WTC11 (cell line): ENCODE measurements around the gene TUBA4B. TPM values are rescaled to one million over a fixed set of nuclear protein-coding genes. Genes with fewer than 3 reads are reported as not detected.

Experiments used
- ATAC-seq: fragments of 200-7000 bp; cut with Tn5 transposase; 2 replicates; pipeline ENCODE4 v1.10.0; 2021; ENCODE audit warnings: mild to moderate bottlenecking, moderate library complexity
- CTCF ChIA-PET: fragments of 300-600 bp; sonication (Branson Sonifier 250); formaldehyde crosslinking; loops from one replicate; lab custom pipeline; 2021; ENCODE audit warnings: antibody characterized with exemption; lab: Charles Lee
- POLR2A ChIA-PET: fragments of 350-600 bp; sonication (Branson Sonifier 250); formaldehyde crosslinking; loops from one replicate; lab custom pipeline; 2021; ENCODE audit warnings: antibody characterized with exemption; lab: Charles Lee
- DNase-seq: peaks from one replicate; pipeline ENCODE4 v3.0.0; 2021; ENCODE audit warnings: low spot score
- H3K27ac Mint-ChIP-seq: 2 replicates; pipeline ENCODE4 v1.8.0; 2021; ENCODE audit warnings: mixed read lengths
- H3K27me3 Mint-ChIP-seq: 2 replicates; pipeline ENCODE4 v1.8.0; 2021; ENCODE audit warnings: low read depth, mild to moderate bottlenecking, moderate library complexity, mixed read lengths
- H3K36me3 Mint-ChIP-seq: 2 replicates; pipeline ENCODE4 v1.8.0; 2021; ENCODE audit warnings: mixed read lengths
- H3K4me1 Mint-ChIP-seq: 2 replicates; pipeline ENCODE4 v1.8.0; 2022; ENCODE audit warnings: mixed read lengths
- H3K4me3 Mint-ChIP-seq: 2 replicates; pipeline ENCODE4 v1.8.0; 2021; ENCODE audit warnings: mild to moderate bottlenecking, moderate library complexity, mixed read lengths
- H3K9me3 Mint-ChIP-seq: 2 replicates; pipeline ENCODE4 v1.8.0; 2021; ENCODE audit warnings: mixed read lengths
- FOXK1 ChIP-seq: sonication (generic); formaldehyde crosslinking; IDR thresholded peaks from 2 replicates; pipeline ENCODE4 v1.8.0; 2022; ENCODE audit warnings: mild to moderate bottlenecking, moderate library complexity, missing genetic modification reagents
- GTF2I ChIP-seq: fragments of 250-450 bp; sonication (Bioruptor Pico); conservative IDR thresholded peaks from 2 replicates; pipeline ENCODE4 v1.4.0; 2021; ENCODE audit warnings: mild to moderate bottlenecking
- MYBL2 ChIP-seq: sonication (generic); formaldehyde crosslinking; IDR thresholded peaks from 2 replicates; pipeline ENCODE4 v1.8.1; 2023; ENCODE audit warnings: mild to moderate bottlenecking, moderate library complexity, missing genetic modification reagents
- NFATC4 ChIP-seq: fragments of 250-450 bp; sonication (Bioruptor Pico); IDR thresholded peaks from 2 replicates; pipeline ENCODE4 v1.9.0; 2021; ENCODE audit warnings: mild to moderate bottlenecking
- NFYB ChIP-seq: sonication (generic); formaldehyde crosslinking; conservative IDR thresholded peaks from 2 replicates; pipeline ENCODE4 v1.8.0; 2022; ENCODE audit warnings: low read depth, missing genetic modification reagents
- NR2C2 ChIP-seq: sonication (generic); formaldehyde crosslinking; IDR thresholded peaks from 2 replicates; pipeline ENCODE4 v1.8.0; 2022; ENCODE audit warnings: mild to moderate bottlenecking, missing genetic modification reagents
- PRRX2 ChIP-seq: fragments of 250-450 bp; sonication (Bioruptor Pico); IDR thresholded peaks from 2 replicates; pipeline ENCODE4 v1.8.0; 2021; ENCODE audit warnings: mild to moderate bottlenecking
- SMAD4 ChIP-seq: sonication (generic); formaldehyde crosslinking; IDR thresholded peaks from 2 replicates; pipeline ENCODE4 v1.8.0; 2022; ENCODE audit warnings: mild to moderate bottlenecking, missing genetic modification reagents
- TEAD4 ChIP-seq: sonication (generic); formaldehyde crosslinking; IDR thresholded peaks from 2 replicates; pipeline ENCODE4 v1.8.0; 2022; ENCODE audit warnings: mild to moderate bottlenecking, missing genetic modification reagents
- ZBTB21 ChIP-seq: sonication (generic); formaldehyde crosslinking; IDR thresholded peaks from 2 replicates; pipeline ENCODE4 v1.8.1; 2023; ENCODE audit warnings: mild to moderate bottlenecking, missing genetic modification reagents, borderline replicate concordance
- total RNA-seq: library from RNA; stranded (reverse); gene quantifications from 3 replicates; pipeline ENCODE4 v1.2.3, GENCODE V29; 2021
- TF ChIP-seq, protein P1 (sequence below): sonication (generic); formaldehyde crosslinking; IDR thresholded peaks from 2 replicates; pipeline ENCODE4 v1.8.1; 2022; ENCODE audit warnings: mild to moderate bottlenecking, moderate library complexity, missing genetic modification reagents
- TF ChIP-seq, protein P2 (sequence below): fragments of 250-450 bp; sonication (Bioruptor Pico); IDR thresholded peaks from 2 replicates; pipeline ENCODE4 v1.8.0; 2021; ENCODE audit warnings: mild to moderate bottlenecking
- TF ChIP-seq, protein P3 (sequence below): sonication (generic); formaldehyde crosslinking; IDR thresholded peaks from 2 replicates; pipeline ENCODE4 v1.8.0; 2022; ENCODE audit warnings: mild to moderate bottlenecking, missing genetic modification reagents
- TF ChIP-seq, protein P4 (sequence below): sonication (generic); formaldehyde crosslinking; IDR thresholded peaks from 2 replicates; pipeline ENCODE4 v1.8.0; 2022; ENCODE audit warnings: mild to moderate bottlenecking, missing genetic modification reagents
- TF ChIP-seq, protein P5 (sequence below): sonication (generic); formaldehyde crosslinking; IDR thresholded peaks from 2 replicates; pipeline ENCODE4 v1.8.1; 2023; ENCODE audit warnings: mild to moderate bottlenecking, missing genetic modification reagents, borderline replicate concordance
- TF ChIP-seq, protein P6 (sequence below): sonication (generic); formaldehyde crosslinking; IDR thresholded peaks from 2 replicates; pipeline ENCODE4 v1.8.0; 2022; ENCODE audit warnings: missing genetic modification reagents
- TF ChIP-seq, protein P7 (sequence below): sonication (generic); formaldehyde crosslinking; IDR thresholded peaks from 2 replicates; pipeline ENCODE4 v1.8.1; 2022; ENCODE audit warnings: low read depth, missing genetic modification reagents, borderline replicate concordance
- TF ChIP-seq, protein P8 (sequence below): sonication (generic); formaldehyde crosslinking; conservative IDR thresholded peaks from 2 replicates; pipeline ENCODE4 v1.8.1; 2022; ENCODE audit warnings: mild to moderate bottlenecking, missing genetic modification reagents
- TF ChIP-seq, protein P9 (sequence below): sonication (generic); formaldehyde crosslinking; IDR thresholded peaks from 2 replicates; pipeline ENCODE4 v1.8.1; 2023; ENCODE audit warnings: mild to moderate bottlenecking, missing genetic modification reagents, moderate library complexity

TUBA4B gene
- total RNA-seq, 1 experiment from 2014 or later: 0.20 TPM

DNA sequence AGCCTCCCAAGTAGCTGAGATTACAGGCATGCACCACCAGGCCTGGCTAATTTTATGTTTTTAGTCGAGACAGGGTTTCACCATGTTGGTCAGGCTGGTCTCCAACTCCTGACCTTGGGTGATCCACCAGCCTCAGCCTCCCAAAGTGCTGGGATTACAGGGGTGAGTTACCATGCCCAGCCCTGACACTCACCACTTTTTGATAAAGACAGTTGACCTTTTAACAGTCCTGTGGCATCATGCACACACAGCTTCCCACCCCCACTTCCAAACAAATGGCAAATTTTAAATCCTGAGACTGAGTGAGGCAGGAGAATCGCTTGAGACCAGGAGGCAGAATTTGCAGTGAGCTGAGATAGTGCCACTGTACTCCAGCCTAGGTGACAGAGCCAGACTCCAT lies 20.0 kb downstream of the TUBA4B start:
- ChIA-PET POLR2A (no interaction called here), CTCF (no interaction called here)
- H3K4me1 Mint-ChIP-seq: peaks cover 18% of the 10 kb centered on the region
- no peak overlapping the region for H3K4me3 Mint-ChIP-seq
- DNase-seq (no peak), ATAC-seq (no peak)
- H3K27ac Mint-ChIP-seq: no peak overlapping the region
- H3K27me3 Mint-ChIP-seq: peaks cover 39% of the 10 kb centered on the region
- H3K9me3 Mint-ChIP-seq: no peaks in the 10 kb centered on the region
- H3K36me3 Mint-ChIP-seq: no peaks in the 10 kb centered on the region
- TF ChIP-seq NFATC4 (no peak), SMAD4 (no peak)
- TF ChIP-seq, protein P1, sequence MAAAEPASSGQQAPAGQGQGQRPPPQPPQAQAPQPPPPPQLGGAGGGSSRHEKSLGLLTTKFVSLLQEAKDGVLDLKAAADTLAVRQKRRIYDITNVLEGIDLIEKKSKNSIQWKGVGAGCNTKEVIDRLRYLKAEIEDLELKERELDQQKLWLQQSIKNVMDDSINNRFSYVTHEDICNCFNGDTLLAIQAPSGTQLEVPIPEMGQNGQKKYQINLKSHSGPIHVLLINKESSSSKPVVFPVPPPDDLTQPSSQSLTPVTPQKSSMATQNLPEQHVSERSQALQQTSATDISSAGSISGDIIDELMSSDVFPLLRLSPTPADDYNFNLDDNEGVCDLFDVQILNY (CRISPR knock-in tag): no peak
- TF ChIP-seq, protein P2, sequence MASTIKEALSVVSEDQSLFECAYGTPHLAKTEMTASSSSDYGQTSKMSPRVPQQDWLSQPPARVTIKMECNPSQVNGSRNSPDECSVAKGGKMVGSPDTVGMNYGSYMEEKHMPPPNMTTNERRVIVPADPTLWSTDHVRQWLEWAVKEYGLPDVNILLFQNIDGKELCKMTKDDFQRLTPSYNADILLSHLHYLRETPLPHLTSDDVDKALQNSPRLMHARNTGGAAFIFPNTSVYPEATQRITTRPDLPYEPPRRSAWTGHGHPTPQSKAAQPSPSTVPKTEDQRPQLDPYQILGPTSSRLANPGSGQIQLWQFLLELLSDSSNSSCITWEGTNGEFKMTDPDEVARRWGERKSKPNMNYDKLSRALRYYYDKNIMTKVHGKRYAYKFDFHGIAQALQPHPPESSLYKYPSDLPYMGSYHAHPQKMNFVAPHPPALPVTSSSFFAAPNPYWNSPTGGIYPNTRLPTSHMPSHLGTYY (CRISPR knock-in tag): no peak
- TF ChIP-seq, all 79 proteins: peak for 0

DNA sequence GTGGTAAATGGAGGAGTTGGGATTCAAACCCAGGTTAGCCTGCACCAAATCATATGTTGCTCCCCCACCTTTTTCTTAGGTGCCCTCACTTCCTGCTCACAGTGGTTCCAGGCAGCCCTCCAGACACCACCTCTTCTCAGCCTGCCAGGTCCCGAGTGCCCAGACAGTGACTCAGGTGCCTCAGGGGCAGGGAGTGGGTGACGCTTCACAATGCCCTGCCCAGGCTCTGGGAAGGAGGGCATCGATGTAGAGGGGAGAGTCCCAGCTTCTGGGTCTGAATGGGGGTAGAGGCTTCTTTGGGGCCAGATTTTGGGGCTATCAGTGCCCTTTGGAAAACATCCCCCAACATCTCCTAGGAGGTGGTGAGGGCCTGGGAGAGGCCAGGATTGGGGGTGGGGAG lies 20.9 kb downstream of the TUBA4B start:
- no peaks in the 10 kb centered on the region for H3K9me3 Mint-ChIP-seq
- DNase-seq (no peak), ATAC-seq (no peak)
- H3K36me3 Mint-ChIP-seq: no peaks in the 10 kb centered on the region
- H3K4me1 Mint-ChIP-seq: peaks cover 28% of the 10 kb centered on the region
- ChIA-PET CTCF (interaction anchor here (0.8 to 1.7 kb wide), 11 partner anchors 13 to 236 kb away, joined by 3 to 23 read pairs (median 3); partner anchors contain the start of genes PTPRN and TUBA4A), POLR2A (interaction anchor here (0.6 to 1.4 kb wide), 5 partner anchors 17 to 98 kb away, joined by 3 to 8 read pairs (median 3); partner anchors contain the start of gene TUBA4A)
- H3K27me3 Mint-ChIP-seq: peaks cover 36% of the 10 kb centered on the region
- H3K27ac Mint-ChIP-seq: no peak overlapping the region
- H3K4me3 Mint-ChIP-seq: no peak overlapping the region
- TF ChIP-seq, protein P3, sequence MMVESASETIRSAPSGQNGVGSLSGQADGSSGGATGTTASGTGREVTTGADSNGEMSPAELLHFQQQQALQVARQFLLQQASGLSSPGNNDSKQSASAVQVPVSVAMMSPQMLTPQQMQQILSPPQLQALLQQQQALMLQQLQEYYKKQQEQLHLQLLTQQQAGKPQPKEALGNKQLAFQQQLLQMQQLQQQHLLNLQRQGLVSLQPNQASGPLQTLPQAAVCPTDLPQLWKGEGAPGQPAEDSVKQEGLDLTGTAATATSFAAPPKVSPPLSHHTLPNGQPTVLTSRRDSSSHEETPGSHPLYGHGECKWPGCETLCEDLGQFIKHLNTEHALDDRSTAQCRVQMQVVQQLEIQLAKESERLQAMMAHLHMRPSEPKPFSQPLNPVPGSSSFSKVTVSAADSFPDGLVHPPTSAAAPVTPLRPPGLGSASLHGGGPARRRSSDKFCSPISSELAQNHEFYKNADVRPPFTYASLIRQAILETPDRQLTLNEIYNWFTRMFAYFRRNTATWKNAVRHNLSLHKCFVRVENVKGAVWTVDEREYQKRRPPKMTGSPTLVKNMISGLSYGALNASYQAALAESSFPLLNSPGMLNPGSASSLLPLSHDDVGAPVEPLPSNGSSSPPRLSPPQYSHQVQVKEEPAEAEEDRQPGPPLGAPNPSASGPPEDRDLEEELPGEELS (CRISPR knock-in tag): no peak
- TF ChIP-seq PRRX2 (CRISPR knock-in tag) (no peak), FOXK1 (CRISPR knock-in tag) (no peak), TEAD4 (no peak), ZBTB21 (no peak), MYBL2 (CRISPR knock-in tag) (no peak), NR2C2 (no peak), GTF2I (CRISPR knock-in tag) (no peak), NFYB (CRISPR knock-in tag) (no peak)
- TF ChIP-seq, protein P4, sequence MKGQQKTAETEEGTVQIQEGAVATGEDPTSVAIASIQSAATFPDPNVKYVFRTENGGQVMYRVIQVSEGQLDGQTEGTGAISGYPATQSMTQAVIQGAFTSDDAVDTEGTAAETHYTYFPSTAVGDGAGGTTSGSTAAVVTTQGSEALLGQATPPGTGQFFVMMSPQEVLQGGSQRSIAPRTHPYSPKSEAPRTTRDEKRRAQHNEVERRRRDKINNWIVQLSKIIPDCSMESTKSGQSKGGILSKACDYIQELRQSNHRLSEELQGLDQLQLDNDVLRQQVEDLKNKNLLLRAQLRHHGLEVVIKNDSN: no peak
- TF ChIP-seq, protein P5, sequence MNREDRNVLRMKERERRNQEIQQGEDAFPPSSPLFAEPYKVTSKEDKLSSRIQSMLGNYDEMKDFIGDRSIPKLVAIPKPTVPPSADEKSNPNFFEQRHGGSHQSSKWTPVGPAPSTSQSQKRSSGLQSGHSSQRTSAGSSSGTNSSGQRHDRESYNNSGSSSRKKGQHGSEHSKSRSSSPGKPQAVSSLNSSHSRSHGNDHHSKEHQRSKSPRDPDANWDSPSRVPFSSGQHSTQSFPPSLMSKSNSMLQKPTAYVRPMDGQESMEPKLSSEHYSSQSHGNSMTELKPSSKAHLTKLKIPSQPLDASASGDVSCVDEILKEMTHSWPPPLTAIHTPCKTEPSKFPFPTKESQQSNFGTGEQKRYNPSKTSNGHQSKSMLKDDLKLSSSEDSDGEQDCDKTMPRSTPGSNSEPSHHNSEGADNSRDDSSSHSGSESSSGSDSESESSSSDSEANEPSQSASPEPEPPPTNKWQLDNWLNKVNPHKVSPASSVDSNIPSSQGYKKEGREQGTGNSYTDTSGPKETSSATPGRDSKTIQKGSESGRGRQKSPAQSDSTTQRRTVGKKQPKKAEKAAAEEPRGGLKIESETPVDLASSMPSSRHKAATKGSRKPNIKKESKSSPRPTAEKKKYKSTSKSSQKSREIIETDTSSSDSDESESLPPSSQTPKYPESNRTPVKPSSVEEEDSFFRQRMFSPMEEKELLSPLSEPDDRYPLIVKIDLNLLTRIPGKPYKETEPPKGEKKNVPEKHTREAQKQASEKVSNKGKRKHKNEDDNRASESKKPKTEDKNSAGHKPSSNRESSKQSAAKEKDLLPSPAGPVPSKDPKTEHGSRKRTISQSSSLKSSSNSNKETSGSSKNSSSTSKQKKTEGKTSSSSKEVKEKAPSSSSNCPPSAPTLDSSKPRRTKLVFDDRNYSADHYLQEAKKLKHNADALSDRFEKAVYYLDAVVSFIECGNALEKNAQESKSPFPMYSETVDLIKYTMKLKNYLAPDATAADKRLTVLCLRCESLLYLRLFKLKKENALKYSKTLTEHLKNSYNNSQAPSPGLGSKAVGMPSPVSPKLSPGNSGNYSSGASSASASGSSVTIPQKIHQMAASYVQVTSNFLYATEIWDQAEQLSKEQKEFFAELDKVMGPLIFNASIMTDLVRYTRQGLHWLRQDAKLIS (CRISPR knock-in tag): no peak
- TF ChIP-seq, protein P6, sequence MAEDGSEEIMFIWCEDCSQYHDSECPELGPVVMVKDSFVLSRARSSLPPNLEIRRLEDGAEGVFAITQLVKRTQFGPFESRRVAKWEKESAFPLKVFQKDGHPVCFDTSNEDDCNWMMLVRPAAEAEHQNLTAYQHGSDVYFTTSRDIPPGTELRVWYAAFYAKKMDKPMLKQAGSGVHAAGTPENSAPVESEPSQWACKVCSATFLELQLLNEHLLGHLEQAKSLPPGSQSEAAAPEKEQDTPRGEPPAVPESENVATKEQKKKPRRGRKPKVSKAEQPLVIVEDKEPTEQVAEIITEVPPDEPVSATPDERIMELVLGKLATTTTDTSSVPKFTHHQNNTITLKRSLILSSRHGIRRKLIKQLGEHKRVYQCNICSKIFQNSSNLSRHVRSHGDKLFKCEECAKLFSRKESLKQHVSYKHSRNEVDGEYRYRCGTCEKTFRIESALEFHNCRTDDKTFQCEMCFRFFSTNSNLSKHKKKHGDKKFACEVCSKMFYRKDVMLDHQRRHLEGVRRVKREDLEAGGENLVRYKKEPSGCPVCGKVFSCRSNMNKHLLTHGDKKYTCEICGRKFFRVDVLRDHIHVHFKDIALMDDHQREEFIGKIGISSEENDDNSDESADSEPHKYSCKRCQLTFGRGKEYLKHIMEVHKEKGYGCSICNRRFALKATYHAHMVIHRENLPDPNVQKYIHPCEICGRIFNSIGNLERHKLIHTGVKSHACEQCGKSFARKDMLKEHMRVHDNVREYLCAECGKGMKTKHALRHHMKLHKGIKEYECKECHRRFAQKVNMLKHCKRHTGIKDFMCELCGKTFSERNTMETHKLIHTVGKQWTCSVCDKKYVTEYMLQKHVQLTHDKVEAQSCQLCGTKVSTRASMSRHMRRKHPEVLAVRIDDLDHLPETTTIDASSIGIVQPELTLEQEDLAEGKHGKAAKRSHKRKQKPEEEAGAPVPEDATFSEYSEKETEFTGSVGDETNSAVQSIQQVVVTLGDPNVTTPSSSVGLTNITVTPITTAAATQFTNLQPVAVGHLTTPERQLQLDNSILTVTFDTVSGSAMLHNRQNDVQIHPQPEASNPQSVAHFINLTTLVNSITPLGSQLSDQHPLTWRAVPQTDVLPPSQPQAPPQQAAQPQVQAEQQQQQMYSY: no peak
- TF ChIP-seq, protein P7, sequence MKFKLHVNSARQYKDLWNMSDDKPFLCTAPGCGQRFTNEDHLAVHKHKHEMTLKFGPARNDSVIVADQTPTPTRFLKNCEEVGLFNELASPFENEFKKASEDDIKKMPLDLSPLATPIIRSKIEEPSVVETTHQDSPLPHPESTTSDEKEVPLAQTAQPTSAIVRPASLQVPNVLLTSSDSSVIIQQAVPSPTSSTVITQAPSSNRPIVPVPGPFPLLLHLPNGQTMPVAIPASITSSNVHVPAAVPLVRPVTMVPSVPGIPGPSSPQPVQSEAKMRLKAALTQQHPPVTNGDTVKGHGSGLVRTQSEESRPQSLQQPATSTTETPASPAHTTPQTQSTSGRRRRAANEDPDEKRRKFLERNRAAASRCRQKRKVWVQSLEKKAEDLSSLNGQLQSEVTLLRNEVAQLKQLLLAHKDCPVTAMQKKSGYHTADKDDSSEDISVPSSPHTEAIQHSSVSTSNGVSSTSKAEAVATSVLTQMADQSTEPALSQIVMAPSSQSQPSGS (CRISPR knock-in tag): no peak
- TF ChIP-seq, protein P8, sequence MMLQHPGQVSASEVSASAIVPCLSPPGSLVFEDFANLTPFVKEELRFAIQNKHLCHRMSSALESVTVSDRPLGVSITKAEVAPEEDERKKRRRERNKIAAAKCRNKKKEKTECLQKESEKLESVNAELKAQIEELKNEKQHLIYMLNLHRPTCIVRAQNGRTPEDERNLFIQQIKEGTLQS (CRISPR knock-in tag): no peak
- TF ChIP-seq, protein P1 (CRISPR knock-in tag): no peak
- TF ChIP-seq, protein P9, sequence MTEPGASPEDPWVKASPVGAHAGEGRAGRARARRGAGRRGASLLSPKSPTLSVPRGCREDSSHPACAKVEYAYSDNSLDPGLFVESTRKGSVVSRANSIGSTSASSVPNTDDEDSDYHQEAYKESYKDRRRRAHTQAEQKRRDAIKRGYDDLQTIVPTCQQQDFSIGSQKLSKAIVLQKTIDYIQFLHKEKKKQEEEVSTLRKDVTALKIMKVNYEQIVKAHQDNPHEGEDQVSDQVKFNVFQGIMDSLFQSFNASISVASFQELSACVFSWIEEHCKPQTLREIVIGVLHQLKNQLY (CRISPR knock-in tag): no peak
